HCT116 (cell line): ENCODE results near the gene ETNK2.

ENCODE experiments used
- CEBPB ChIP-seq: IDR thresholded peaks from 2 replicates; pipeline ENCODE4 v1.6.1; 2012; ENCODE audit warnings: low read depth
- EZH2phosphoT487 ChIP-seq: fragments of 200-600 bp; IDR thresholded peaks from 2 replicates; pipeline ENCODE4 v1.6.1; 2018; ENCODE audit warnings: antibody characterized with exemption, borderline replicate concordance
- JUND ChIP-seq: IDR thresholded peaks from 2 replicates; pipeline ENCODE4 v1.6.1; 2012
- MAX ChIP-seq: IDR thresholded peaks from 2 replicates; pipeline ENCODE4 v1.6.1; 2012
- POLR2A ChIP-seq: IDR thresholded peaks from 2 replicates; pipeline ENCODE4 v1.7.0; 2011; ENCODE audit warnings: borderline replicate concordance; ENCODE audit not compliant: insufficient read depth, insufficient read length; ENCODE audit errors: extremely low read depth
- POLR2AphosphoS5 ChIP-seq: IDR thresholded peaks from 2 replicates; pipeline ENCODE4 v1.6.1; 2011; ENCODE audit warnings: mild to moderate bottlenecking, low read depth, low read length, moderate library complexity
- RAD21 ChIP-seq: IDR thresholded peaks from 2 replicates; pipeline ENCODE4 v1.6.1; 2012; ENCODE audit warnings: low read depth, mild to moderate bottlenecking
- SP1 ChIP-seq: IDR thresholded peaks from 2 replicates; pipeline ENCODE4 v1.6.1; 2012; ENCODE audit warnings: low read depth
- SRF ChIP-seq: IDR thresholded peaks from 2 replicates; pipeline ENCODE4 v1.6.1; 2012; ENCODE audit warnings: low read depth
- TCF7L2 ChIP-seq: IDR thresholded peaks from 2 replicates; pipeline ENCODE4 v1.7.0; 2011; ENCODE audit warnings: borderline replicate concordance, inconsistent platforms; ENCODE audit not compliant: insufficient read depth, insufficient read length; ENCODE audit errors: extremely low read depth
- ZNF274 ChIP-seq: fragments of 200-500 bp; sonication (Bioruptor generic); IDR thresholded peaks from 2 replicates; pipeline ENCODE4 v1.6.1; 2014; ENCODE audit warnings: mild to moderate bottlenecking, low read depth, low read length, inconsistent platforms
- TF ChIP-seq, protein P1 (sequence below), 3 experiments: fragments of 200-600 bp in 1 of 3; sonication (generic) in 1 of 3; IDR thresholded peaks in 2 of 3; conservative IDR thresholded peaks in 1 of 3; 2 replicates each; pipeline ENCODE4 v1.5.1; 2012 to 2017; ENCODE audit warnings: low read depth in 2 of 3, low read length in 2 of 3, antibody characterized with exemption in 1 of 3, borderline replicate concordance in 1 of 3, control low read depth in 1 of 3, mild to moderate bottlenecking in 1 of 3, mixed read lengths in 1 of 3, mixed run types in 1 of 3, moderate library complexity in 1 of 3; ENCODE audit not compliant: insufficient read depth in 1 of 3
- TF ChIP-seq, protein P2 (sequence below): IDR thresholded peaks from 2 replicates; pipeline ENCODE4 v1.6.1; 2011; ENCODE audit warnings: mild to moderate bottlenecking, low read length, moderate library complexity; ENCODE audit not compliant: insufficient replicate concordance; ENCODE audit errors: extremely low read depth
- TF ChIP-seq, protein P3 (sequence below): IDR thresholded peaks from 2 replicates; pipeline ENCODE4 v1.6.1; 2012; ENCODE audit warnings: low read depth

GRCh38 chr1:204113896-204114295 is 37.9 kb downstream of the ETNK2 start:
- TF ChIP-seq POLR2AphosphoS5 (no peak), SP1 (no peak), POLR2A (no peak), CEBPB (no peak), JUND (no peak), EZH2phosphoT487 (no peak), ZNF274 (no peak), TCF7L2 (no peak), MAX (no peak), RAD21 (no peak), SRF (no peak)
- TF ChIP-seq, protein P1, sequence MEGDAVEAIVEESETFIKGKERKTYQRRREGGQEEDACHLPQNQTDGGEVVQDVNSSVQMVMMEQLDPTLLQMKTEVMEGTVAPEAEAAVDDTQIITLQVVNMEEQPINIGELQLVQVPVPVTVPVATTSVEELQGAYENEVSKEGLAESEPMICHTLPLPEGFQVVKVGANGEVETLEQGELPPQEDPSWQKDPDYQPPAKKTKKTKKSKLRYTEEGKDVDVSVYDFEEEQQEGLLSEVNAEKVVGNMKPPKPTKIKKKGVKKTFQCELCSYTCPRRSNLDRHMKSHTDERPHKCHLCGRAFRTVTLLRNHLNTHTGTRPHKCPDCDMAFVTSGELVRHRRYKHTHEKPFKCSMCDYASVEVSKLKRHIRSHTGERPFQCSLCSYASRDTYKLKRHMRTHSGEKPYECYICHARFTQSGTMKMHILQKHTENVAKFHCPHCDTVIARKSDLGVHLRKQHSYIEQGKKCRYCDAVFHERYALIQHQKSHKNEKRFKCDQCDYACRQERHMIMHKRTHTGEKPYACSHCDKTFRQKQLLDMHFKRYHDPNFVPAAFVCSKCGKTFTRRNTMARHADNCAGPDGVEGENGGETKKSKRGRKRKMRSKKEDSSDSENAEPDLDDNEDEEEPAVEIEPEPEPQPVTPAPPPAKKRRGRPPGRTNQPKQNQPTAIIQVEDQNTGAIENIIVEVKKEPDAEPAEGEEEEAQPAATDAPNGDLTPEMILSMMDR (IDR thresholded peaks at IDR 0.05 in 2 of 3, conservative IDR thresholded peaks at IDR 0.05 in 1 of 3; ENCODE audit: borderline replicate concordance in 1 of 3, insufficient read depth in 1 of 3, low read depth in 2 of 3, low read length in 2 of 3): no peak
- TF ChIP-seq, protein P2, sequence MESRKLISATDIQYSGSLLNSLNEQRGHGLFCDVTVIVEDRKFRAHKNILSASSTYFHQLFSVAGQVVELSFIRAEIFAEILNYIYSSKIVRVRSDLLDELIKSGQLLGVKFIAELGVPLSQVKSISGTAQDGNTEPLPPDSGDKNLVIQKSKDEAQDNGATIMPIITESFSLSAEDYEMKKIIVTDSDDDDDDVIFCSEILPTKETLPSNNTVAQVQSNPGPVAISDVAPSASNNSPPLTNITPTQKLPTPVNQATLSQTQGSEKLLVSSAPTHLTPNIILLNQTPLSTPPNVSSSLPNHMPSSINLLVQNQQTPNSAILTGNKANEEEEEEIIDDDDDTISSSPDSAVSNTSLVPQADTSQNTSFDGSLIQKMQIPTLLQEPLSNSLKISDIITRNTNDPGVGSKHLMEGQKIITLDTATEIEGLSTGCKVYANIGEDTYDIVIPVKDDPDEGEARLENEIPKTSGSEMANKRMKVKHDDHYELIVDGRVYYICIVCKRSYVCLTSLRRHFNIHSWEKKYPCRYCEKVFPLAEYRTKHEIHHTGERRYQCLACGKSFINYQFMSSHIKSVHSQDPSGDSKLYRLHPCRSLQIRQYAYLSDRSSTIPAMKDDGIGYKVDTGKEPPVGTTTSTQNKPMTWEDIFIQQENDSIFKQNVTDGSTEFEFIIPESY: no peak
- TF ChIP-seq, protein P3, sequence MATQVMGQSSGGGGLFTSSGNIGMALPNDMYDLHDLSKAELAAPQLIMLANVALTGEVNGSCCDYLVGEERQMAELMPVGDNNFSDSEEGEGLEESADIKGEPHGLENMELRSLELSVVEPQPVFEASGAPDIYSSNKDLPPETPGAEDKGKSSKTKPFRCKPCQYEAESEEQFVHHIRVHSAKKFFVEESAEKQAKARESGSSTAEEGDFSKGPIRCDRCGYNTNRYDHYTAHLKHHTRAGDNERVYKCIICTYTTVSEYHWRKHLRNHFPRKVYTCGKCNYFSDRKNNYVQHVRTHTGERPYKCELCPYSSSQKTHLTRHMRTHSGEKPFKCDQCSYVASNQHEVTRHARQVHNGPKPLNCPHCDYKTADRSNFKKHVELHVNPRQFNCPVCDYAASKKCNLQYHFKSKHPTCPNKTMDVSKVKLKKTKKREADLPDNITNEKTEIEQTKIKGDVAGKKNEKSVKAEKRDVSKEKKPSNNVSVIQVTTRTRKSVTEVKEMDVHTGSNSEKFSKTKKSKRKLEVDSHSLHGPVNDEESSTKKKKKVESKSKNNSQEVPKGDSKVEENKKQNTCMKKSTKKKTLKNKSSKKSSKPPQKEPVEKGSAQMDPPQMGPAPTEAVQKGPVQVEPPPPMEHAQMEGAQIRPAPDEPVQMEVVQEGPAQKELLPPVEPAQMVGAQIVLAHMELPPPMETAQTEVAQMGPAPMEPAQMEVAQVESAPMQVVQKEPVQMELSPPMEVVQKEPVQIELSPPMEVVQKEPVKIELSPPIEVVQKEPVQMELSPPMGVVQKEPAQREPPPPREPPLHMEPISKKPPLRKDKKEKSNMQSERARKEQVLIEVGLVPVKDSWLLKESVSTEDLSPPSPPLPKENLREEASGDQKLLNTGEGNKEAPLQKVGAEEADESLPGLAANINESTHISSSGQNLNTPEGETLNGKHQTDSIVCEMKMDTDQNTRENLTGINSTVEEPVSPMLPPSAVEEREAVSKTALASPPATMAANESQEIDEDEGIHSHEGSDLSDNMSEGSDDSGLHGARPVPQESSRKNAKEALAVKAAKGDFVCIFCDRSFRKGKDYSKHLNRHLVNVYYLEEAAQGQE: no peak
